Measurements from ENCODE around the gene BAHCC1.

BAHCC1 gene

GRCh38 chr17:81443269-81443668, 48.0 kb downstream of the BAHCC1 start:
- DNase-seq (ENCODE audit: low spot score), result no peak

DNA sequence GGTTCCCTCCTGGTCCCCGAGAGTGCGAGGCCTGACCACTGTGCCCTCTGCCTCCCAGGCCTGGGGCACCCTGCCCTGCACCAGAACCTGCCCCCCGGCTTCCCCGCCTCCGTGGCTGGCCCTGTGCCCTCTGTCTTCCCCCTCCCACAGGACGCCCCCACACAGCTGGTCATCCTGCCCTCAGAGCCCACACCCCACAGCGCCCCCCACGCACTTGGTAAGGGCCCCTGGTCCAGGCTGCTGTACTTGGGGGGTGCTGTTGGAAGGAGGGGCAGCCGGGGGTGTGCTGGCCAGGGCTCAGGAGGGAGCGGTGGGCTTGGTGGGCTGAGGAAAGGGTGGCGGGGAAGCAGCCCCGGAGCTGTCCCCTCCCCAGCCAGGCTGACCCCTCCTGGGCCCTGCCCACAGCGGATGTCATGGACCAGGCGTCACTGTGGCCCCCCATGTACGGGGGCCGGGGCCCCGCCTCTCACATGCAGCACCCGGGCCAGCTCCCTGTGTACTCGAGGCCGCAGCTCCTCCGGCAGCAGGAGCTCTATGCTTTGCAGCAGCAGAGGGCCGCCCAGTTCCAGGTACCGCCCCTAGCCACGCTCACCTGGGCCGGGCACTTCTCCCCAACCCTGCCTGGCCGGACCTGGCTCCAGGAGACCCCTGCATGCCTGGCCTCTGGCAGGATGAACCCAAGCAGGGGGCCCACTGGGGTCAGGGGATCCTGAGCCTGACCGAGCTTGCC, 49.5 kb downstream of the BAHCC1 start:
- no peak for DNase-seq (ENCODE audit: low spot score)

GRCh38 chr17:81445642-81446503, 50.6 kb downstream of the BAHCC1 start:
- DNase-seq (ENCODE audit: low spot score), result no peak

DNA sequence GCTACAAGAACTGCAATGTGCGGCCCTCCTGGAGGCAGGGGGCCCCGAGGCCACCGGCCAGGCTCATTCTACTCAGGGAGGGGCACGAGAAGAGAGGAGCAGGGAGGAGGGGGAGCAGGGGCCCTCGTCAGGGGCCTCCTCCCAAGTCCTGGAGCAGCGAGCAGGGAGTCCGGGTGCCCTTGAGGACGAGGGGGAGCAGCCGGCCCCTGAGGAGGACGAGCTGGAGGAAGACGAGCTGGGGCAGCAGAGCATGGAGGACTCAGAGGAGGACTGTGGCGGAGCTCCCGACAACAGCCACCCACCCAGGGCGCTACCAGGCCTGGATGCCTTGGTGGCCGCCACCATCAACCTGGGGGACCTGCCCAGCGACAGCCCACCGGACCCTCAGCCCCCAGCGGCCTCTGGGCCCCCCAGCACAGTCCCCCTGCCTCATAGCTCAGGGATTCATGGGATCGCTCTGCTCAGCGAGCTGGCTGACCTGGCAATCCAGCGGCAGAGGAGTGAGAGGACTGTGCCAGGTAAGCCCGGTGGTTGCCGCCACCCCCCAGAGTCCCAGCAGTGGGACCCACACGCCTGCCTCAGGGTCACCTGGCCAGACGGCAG, 52.2 kb downstream of the BAHCC1 start:
- DNase-seq (ENCODE audit: low spot score), result no peak

GRCh38 chr17:81448442-81448841, 53.2 kb downstream of the BAHCC1 start:
- no peak for DNase-seq (ENCODE audit: low spot score)

DNA sequence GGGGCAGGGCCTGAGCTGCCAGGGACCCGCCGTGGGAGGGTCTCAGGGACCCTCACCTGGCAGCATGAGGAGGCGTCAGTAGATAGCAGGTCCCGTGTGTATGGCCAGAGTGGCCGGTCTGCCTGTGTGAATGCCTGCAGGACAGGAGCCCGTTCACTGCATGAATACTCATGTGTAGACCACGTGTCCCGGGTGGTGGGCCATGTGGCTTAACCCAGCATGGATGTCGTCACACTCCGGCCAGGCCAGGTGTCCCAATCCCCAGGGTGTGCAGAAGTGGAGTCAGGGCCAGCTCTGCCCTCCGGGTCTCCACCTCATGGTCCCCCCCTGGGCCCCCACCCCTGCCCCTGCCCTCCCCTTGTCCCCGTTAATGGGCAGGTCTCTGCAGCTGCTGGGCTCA, 53.7 kb downstream of the BAHCC1 start:
- no peak for DNase-seq (ENCODE audit: low spot score)

DNA sequence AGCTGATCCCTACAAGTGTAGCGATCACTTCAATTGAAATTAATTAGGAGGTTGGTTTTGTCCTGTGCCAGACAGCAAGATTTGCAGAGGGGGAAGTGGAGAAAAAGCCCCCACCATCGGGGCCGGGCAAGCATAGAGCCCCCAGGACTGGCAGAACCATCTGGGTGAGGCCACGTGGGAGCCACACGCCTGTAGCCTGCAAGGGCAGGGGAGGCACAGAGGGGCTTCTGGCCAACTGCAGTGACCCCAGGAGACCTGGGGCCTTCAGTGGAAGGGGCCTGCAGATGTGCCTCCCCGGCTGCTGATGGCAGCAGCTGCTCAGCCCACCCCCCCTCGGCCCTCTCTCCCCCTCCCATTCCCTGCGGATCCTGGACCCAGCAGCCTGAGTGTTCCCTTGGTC, 54.1 kb downstream of the BAHCC1 start:
- DNase-seq (ENCODE audit: low spot score), result no peak

DNA sequence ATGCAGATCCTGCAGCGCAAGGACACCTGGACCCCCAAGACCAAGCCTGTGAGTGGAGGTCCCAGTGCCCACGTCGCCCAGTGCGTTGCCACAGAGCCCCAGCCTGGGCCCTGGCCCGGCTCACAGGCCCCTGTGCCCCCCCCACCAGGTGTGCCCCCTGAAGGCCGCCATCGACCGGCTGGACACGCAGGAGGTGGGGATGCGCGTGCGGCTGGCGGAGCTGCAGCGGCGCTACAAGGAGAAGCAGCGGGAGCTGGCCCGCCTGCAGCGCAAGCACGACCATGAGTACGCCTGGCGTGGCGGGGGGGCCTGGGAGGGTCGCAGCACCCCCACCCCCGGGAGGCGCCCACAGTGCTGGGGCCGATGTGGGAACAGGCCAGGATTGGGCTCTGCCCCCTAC, 56.6 kb downstream of the BAHCC1 start:
- DNase-seq (ENCODE audit: low spot score), result no peak

- no peak for DNase-seq (ENCODE audit: low spot score)
Measured at GRCh38 chr17:81452551-81452950, 57.3 kb downstream of the BAHCC1 start.

GRCh38 chr17:81453076-81453475, 57.8 kb downstream of the BAHCC1 start:
- no peak for DNase-seq (ENCODE audit: low spot score)

- DNase-seq (ENCODE audit: low spot score), result no peak
Measured at GRCh38 chr17:81453712-81454111, 58.5 kb downstream of the BAHCC1 start.

DNA sequence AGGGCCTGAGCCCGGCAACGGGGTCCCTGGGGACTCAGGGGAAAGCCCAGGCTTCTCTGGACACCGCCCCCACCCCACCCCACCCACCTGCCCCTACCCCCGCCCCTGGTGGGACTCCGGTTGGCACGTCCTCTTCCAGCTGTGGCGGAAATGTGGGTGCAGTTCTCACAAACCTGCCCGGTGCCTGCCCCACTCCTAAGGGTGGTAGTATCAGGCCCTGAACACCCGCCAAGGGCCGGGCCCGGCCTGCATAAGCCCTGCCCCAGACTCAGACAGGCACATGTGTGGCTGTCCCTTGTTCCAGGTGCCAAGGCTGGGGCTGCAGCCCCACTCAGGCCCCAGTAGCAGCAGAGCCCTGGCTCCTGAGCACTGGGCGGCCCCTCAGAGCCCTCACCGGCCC, 59.2 kb downstream of the BAHCC1 start:
- no peak for DNase-seq (ENCODE audit: low spot score)

DNA sequence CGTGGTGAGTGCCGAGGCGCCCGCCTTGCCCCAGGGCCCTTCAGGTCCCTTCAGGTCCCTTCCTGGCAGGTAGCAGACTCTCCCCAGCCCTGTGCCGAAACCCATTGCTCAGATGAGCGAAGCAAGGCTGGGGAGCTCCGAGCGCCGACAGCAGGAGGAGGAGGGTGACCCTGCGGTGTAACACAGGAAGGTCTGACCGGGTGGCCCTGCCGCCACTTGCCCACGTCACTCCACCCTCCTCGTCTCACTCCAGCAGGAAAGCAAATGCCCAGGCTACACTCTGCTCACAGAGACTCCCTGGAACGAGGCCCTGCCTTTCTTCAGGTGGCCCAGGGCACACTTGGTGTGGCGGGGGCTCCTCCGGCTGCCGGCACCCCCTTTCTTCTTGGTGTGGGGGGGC, 60.1 kb downstream of the BAHCC1 start:
- no peak for DNase-seq (ENCODE audit: low spot score)

GRCh38 chr17:81456091-81456490, 60.8 kb downstream of the BAHCC1 start:
- no peak for DNase-seq (ENCODE audit: low spot score)

GRCh38 chr17:81456798-81457197, 61.5 kb downstream of the BAHCC1 start:
- no peak for DNase-seq (ENCODE audit: low spot score)

DNA sequence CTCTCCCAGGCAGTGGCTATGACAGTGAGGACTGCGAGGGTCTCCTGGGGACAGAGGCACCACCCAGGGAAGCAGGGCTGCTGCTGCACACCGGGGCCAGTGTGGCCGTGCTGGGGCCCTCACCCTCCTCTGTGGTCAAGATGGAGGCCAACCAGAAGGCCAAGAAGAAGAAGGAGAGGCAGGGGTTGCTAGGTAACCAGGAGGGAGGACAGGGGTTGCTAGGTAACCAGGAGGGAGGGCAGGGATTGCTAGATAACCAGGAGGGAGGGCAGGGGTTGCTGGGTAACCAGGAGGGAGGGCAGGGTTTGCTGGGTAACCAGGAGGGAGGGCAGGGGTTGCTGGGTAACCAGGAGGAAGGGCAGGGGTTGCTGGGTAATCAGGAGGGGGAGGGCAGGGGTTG, 62.1 kb downstream of the BAHCC1 start:
- DNase-seq (ENCODE audit: low spot score), result no peak

DNA sequence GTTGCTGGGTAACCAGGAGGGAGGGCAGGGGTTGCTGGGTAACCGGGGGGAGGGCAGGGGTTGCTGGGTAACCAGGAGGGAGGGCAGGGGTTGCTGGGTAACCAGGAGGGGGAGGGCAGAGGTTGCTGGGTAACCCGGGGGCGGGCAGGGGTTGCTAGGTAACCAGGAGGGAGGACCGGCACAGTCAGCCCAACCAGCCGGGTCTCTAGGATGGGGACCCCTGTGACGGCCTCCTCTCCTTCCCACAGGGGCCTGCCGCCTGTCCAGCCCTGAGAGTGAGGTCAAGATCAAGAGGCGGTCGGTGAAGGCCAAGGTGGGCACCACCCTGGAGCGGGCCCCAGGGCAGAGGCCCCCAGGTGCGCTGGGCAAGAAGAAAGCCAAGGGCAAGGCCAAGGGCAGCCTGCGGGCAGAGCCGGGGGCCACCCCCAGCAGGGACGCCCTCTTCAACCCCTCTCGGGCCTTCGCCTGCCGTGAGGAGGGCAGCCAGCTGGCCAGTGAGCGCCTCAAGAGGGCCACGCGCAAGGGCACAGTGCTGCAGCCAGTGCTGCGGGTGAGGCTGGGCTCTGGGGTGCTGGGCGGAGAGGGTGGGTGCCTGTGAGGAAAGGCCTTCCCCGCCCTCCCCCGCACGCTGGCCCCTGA, 62.8 kb downstream of the BAHCC1 start:
- DNase-seq (ENCODE audit: low spot score), result no peak

DNA sequence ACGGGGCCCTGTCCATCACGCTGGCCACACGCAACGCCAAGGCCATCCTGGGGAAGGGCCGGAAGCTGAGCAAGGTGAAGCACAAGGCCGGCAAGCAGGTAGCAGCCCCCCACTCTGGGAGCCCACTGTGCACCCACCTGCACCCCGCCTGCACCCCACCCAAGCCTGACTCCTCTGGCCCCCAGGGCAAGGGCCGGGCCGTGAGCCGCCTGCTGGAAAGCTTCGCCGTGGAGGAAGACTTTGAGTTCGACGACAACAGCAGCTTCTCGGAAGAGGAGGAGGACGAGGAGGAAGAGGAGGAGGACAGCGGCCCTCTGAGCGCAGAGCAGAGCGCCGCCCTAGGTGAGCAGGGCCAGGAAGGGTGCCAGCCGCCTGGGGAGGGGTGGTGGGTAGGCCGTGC, 63.4 kb downstream of the BAHCC1 start:
- no peak for DNase-seq (ENCODE audit: low spot score)

- DNase-seq (ENCODE audit: low spot score), result no peak
Measured at GRCh38 chr17:81459224-81459623, 64.0 kb downstream of the BAHCC1 start.

DNA sequence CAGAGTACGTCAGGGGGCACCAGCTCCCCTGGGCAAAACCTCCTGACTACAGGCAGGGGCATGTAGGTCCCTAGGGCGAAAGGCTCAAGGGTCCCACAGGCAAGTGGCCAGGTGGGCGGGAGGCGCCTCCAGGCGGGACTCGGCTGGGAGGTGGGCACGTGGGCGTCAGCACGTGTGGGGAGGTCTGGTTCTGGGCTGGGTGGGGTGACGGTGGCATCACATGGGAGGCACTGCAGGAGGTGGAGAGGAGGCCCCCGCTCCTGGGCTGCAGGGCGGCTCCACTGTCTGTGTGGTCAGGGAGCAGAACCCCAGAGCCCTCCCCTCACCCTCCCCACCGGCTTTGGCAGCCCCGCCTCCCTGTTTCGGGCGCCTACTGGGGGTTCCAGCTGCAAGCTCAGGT, 64.6 kb downstream of the BAHCC1 start:
- no peak for DNase-seq (ENCODE audit: low spot score)

GRCh38 chr17:81460856-81461460, 65.7 kb downstream of the BAHCC1 start:
- no peak for DNase-seq (ENCODE audit: low spot score)

All from cerebellar cortex (tissue), 1 donor.